ENCODE results near the gene TMCO4. TPM values are rescaled to one million over a fixed set of nuclear protein-coding genes. Genes with fewer than 3 reads are reported as not detected.

The TMCO4 gene
- total RNA-seq, 1 donor from 2014 or later, result 32.6 TPM

- DNase-seq (ENCODE audit: low read depth), result no peak
These were observed 50.0 kb downstream of the TMCO4 start for GRCh38 chr1:19749685-19750084.

DNA sequence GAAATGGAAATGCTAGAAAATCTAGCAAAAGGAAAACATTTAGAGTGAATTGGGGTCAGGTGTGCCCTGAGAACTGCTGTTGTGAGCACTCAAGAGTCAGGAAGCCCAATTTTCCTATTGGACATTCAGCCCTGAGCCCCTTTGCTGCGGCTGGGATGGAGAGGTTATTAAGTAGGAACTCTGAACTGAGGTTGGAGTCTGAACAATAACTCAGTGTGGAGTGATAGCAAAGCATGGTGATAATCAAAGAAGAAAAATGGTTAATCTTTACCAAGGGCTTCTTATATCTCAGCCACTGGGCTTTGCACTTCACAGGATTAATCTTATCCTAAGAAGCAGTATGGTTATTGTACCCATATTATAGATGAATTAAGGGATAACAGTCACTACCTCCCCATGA is 52.0 kb downstream of the TMCO4 start:
- DNase-seq (ENCODE audit: low read depth), result no peak

DNA sequence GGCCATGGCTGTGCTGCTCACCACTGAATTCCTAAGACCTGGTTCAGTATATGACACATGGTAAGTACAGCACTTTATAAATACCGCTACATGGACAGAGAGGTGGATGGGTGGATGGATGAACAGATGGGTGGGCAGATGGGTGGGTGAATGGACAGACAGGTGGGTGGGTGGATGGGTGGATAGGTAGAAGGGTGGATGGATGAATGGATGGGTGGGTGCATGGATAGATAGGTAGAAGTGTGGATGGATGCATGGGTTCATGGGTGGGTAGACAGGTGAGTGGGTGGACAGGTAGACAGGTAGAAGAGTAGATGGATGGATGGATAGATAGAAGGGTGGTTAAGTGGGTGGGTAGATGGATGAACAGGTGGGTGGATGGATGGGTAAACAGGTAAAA is 54.8 kb downstream of the TMCO4 start:
- no peak for DNase-seq (ENCODE audit: low read depth)

- DNase-seq (ENCODE audit: low read depth), result no peak
These were observed 55.4 kb downstream of the TMCO4 start for GRCh38 chr1:19744335-19744743.

- no peak for DNase-seq (ENCODE audit: low read depth)
These were observed 55.9 kb downstream of the TMCO4 start for GRCh38 chr1:19743793-19744192.

DNA sequence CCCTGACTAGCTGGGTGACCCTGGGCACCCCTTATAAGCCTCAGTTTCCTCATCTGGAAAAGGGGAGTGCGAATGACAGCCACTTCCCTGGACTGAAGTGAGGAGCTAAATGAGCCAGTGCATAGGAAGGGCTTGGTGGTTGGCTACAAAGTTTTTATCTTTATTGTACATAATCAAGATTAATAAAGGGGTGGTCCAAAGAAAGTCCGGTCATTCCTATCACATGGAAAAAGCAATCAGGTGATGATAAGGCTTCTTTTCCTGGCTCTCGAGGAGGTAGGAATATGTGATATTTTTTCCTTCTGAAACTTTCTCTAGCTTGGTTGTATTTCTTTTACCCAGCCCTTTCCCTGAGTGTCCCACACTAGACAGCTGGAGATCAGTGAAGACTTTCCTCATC is 56.5 kb downstream of the TMCO4 start:
- no peak for DNase-seq (ENCODE audit: low read depth)

DNA sequence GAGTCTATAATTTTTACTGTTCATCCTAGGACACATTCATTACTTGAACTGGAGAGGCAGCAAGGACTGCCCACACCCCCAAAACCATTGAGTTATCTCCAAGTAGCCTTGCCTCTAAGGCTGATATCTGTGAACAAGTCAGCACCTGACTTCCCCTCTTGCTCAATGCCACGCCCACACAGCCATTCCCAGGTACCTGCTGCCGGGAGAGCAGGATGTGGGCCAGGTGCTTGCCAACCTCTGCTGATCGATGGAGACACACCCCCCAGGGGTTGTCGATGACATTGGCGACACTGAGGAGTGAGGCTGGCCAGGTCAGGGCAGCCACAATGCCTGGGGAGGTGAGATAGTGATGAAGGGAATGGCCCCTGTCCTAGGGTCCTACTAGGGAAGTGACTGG is 60.1 kb downstream of the TMCO4 start:
- DNase-seq (ENCODE audit: low read depth), result no peak

DNA sequence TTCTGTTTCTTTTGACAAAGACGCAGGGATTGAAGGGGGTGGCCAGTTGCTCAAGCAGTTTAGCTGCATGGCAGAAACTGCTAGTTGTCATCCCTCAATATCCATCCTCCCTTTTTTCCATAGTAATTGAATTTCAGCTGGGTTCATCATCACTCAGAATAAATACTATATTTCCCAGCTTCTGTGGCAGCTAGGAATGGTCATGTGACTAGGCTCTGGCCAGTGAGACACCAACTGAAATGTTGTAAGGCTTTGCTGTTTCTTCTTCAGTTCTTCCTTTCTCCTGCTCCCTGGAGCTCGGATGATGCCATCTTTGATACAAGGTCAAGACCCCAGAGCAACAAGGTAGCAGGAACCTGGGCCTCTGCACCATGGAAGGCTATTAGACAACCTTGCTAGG is 61.0 kb downstream of the TMCO4 start:
- no peak for DNase-seq (ENCODE audit: low read depth)

- no peak for DNase-seq (ENCODE audit: low read depth)
These were observed 61.6 kb downstream of the TMCO4 start for GRCh38 chr1:19738076-19738475.

DNA sequence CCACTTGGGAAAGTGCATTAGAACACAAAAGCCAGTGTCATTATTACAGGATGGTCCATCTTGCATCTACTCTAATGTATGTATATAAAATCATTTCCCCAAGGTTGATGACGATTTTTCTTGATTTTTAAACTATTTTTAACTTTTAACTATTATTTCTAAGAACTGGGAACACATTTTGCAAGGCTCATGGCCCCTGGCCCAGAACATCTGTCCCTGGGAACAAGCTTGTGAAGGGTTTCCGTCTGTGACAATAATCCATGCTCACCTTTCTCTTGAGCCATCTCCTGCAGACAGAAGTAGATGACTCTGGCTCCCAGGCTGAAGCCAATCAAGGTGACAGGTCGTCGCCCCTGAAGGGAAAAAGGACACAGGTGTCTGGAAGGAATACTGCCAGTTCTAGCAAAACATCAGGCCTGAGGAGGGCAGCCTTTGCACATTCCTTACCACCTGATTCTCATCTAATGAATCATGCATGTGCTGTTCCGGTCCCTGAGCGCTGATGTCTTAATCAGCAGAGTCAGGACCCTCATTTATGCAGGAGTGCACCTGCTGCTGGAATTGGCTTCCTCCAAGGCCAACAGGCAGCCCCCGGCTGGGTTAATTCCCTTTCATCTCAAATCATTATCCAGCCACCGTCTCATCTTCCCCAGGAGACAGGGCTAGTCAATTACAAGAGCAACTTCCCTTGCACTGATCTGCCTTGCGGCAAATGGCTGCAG is 62.5 kb downstream of the TMCO4 start:
- DNase-seq (ENCODE audit: low read depth), result peak; percentile 87

- DNase-seq (ENCODE audit: low read depth), result peak; percentile 94
These were observed 64.1 kb downstream of the TMCO4 start for GRCh38 chr1:19735440-19736127.

DNA sequence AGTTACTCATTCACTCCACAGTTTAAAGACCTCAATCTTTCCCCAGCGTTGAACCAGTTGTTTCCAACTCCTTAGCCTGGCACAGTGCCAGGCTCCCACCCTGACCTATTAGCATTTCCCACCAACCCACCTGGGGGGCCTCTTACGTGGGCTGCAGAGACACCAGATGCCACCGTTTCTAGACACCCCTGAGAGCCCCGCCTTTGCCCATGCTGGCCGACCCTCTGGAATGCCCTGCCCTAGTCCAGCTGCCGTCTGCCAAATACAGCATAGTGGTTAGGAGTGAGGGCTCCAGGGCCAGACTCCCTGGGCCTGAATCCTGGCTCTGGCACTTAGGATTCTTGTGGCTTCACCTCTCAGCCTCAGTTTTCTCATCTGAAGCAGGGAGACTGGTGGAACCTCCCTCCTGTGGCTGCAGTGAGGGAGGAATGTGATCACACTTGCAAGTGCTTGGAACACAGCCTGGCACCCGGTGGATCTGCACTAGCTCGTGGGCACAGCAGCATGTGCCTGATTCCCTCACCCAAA is 65.2 kb downstream of the TMCO4 start:
- DNase-seq (ENCODE audit: low read depth), result peak; percentile 91

DNA sequence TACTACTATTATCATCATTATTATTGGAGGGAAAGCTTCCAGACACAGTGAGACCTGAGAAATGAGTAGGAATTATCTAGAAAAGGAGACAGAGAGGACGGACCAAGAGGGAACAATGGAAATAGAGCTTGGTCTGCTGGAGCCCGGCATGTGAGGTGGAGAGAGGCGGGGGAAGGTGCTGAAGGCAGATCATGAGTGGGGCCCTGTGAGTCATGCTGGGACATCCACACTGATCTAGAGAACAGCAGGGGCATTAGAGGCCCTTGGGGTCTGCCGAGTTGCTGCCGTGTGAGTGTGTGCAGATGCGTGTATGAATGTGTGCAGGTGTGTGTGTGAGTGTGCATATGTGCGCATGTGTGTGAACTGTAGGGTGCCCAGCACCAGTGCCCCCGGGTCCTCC is 65.7 kb downstream of the TMCO4 start:
- DNase-seq (ENCODE audit: low read depth), result peak; percentile 67

DNA sequence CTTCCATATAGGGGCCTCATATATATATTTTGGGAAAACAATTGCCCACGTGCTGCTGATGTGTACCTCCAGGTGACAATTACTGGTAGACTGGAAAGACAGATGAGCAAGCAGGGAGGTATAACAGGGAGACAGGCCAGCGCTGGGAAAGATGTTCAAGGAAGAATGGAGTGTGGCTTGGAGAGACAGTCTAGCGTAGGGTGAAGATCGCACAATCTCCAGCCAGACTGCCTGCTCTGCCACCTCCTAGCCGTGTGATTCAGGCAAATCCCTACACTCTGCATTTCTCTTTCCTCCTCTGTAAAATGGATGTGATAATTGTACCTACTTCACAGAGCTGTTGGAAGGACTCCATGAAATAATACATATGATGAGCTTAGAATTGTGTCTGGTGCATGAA is 66.1 kb downstream of the TMCO4 start:
- DNase-seq (ENCODE audit: low read depth), result no peak

GRCh38 chr1:19731311-19731821 is 68.3 kb downstream of the TMCO4 start:
- DNase-seq (ENCODE audit: low read depth), result no peak

GRCh38 chr1:19730793-19731192 is 68.9 kb downstream of the TMCO4 start:
- no peak for DNase-seq (ENCODE audit: low read depth)

DNA sequence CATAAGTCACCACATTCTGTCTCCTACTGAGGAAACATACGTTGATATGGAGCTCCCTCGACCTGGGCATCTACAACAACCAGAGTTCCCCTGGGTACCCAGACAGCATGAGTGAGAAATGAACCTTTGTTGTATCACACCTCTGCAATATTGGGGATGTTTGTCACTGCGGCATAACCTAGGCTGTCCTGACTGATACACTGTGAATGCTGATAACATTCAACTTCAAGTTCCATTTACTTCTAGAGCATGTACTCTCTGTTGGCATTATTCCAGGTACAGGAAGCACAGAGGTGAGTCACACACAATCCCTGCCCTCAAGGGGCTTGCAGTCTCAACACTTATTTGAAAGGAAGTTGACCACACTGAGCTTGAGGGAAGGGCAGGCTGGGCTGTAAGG is 69.5 kb downstream of the TMCO4 start:
- no peak for DNase-seq (ENCODE audit: low read depth)

GRCh38 chr1:19728413-19729145 is 71.1 kb downstream of the TMCO4 start:
- DNase-seq (ENCODE audit: low read depth), result no peak

DNA sequence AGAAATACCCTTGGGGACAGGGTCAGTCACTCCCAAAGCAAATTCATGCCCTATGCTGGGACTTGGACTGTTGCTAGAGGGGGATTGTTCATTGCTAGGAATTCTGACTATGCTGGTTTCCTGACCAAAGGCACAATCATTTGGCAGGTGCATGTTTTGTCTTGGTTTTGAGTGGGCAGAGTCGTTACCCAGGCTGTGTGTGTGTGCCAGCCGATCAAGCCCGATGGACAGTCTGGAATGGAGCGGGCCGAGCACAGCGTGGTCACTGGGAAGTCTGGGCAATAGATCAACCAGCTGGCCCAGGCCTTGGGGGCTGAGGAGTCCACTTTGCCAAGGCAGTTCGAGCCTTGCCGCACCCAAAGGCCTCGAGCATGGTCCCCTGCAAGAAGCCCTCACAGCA is 74.1 kb downstream of the TMCO4 start:
- DNase-seq (ENCODE audit: low read depth), result peak; percentile 75

- DNase-seq (ENCODE audit: low read depth), result no peak
These were observed 75.8 kb downstream of the TMCO4 start for GRCh38 chr1:19723874-19724273.

- DNase-seq (ENCODE audit: low read depth), result no peak
These were observed 78.7 kb downstream of the TMCO4 start for GRCh38 chr1:19720973-19721372.

- no peak for DNase-seq (ENCODE audit: low read depth)
These were observed 79.5 kb downstream of the TMCO4 start for GRCh38 chr1:19720174-19720573.

Data from renal cortical epithelial cell (primary cell).